Uterus (tissue), 2 donors: ENCODE results near the gene NOLC1.

Experiments
- CTCF ChIP-seq, 4 experiments: fragments of 200-600 bp in 2 of 4; fragments of 450-650 bp in 2 of 4; sonication (generic) in 2 of 4; IDR thresholded peaks; one replicate each; pipeline ENCODE4 v1.5.1; 2016 to 2019; ENCODE audit warnings: antibody characterized with exemption in 4 of 4, mild to moderate bottlenecking in 2 of 4, moderate library complexity in 1 of 4
- POLR2A ChIP-seq, 2 donors: fragments of 450-650 bp; IDR thresholded peaks; one replicate each; pipeline ENCODE4 v1.6.1; 2016; ENCODE audit warnings: antibody characterized with exemption in 2 of 2, mild to moderate bottlenecking in 1 of 2, moderate library complexity in 1 of 2

GRCh38 chr10:102116656-102117055 is 35.5 kb upstream of the NOLC1 start:
- TF ChIP-seq CTCF (IDR thresholded peaks at IDR 0.05) (no peak), POLR2A (IDR thresholded peaks at IDR 0.05) (no peak)
